Left ventricle myocardium inferior (tissue), 1 donor: ENCODE data around the gene OPN1LW. TPM values are rescaled to one million over a fixed set of nuclear protein-coding genes. Genes with fewer than 3 reads are reported as not detected.

ENCODE experiments used
- DNase-seq: peaks from one replicate; pipeline ENCODE4 v3.0.0-alpha.2; 2020
- H3K27ac ChIP-seq: fragments of 200-600 bp; replicated peaks from 2 replicates; pipeline ENCODE4 v1.8.0; 2021
- H3K27me3 ChIP-seq: fragments of 200-600 bp; 2 replicates; pipeline ENCODE4 v1.8.0; 2021; ENCODE audit warnings: low read depth
- H3K36me3 ChIP-seq: fragments of 200-600 bp; 2 replicates; pipeline ENCODE4 v1.8.0; 2021
- H3K4me1 ChIP-seq: fragments of 200-600 bp; 2 replicates; pipeline ENCODE4 v1.8.0; 2021
- H3K4me3 ChIP-seq: fragments of 200-600 bp; 2 replicates; pipeline ENCODE4 v1.8.0; 2021; ENCODE audit warnings: mild to moderate bottlenecking, moderate library complexity
- H3K9me3 ChIP-seq: fragments of 200-600 bp; replicated peaks from 2 replicates; pipeline ENCODE4 v1.8.0; 2021
- intact Hi-C: fragments of 100-400 bp; cut with micrococcal nuclease; formaldehyde crosslinking; loops from one replicate; pipeline ENCODE4 v1.11.0; 2022
- total RNA-seq: library from RNA; stranded (reverse); fragmentation: NEBNext Ultra II Directional; extraction: Animal tissue kit (Norgen Biotek cat#: 25700); gene quantifications from one replicate; pipeline ENCODE4 v1.2.1, GENCODE V29; 2021
- TF ChIP-seq, protein P1 (sequence below): fragments of 200-600 bp; IDR thresholded peaks from 2 replicates; pipeline ENCODE4 v1.8.0; 2021; ENCODE audit warnings: antibody characterized with exemption, mild to moderate bottlenecking, borderline replicate concordance
- donor health status: DM: no; HTN: yes; CAD: no; lungs with severe emphysema.

Gene OPN1LW
- total RNA-seq, 1 donor from 2014 or later, result not detected

DNA sequence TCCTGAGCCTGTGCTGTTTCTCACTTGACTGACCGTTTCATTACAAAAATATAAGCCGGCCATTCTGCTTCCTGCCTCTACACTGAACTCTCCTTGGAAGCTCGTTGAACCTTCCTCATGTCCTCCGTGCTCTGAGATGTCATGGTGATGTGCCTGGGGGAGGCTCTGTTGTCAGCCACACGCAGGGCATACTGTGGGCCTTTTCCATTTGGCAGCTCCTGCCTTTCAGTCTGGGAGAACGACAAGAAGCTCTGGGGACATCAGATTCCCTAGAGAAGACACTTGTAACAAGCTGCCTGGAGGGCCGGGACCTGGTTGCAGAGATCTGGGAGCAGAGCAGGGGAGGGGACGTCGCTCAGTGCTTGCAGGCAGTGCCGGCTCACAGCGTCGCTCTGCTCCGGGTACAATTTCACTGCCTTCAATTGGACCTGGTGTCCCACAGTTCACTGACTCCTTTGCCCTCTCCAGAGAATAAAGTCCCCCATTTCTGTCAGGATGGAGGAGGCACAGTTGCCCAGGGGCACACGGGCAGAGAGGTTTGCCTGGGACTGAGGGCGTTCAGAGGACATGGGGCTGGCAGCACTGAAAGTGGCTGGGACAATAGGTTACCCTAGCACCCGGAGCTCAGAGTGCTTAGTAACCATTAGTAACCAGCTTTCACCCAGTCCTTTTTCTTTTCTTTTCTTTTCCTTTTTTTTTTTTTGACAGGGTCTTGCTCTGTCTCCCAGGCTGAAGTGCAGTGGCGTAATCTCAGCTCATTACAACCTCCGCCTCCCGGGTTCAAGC is 27.4 kb upstream of the OPN1LW start:
- no peaks in the 10 kb centered on the region for H3K4me1 ChIP-seq
- DNase-seq, result no peak
- TF ChIP-seq, protein P1, sequence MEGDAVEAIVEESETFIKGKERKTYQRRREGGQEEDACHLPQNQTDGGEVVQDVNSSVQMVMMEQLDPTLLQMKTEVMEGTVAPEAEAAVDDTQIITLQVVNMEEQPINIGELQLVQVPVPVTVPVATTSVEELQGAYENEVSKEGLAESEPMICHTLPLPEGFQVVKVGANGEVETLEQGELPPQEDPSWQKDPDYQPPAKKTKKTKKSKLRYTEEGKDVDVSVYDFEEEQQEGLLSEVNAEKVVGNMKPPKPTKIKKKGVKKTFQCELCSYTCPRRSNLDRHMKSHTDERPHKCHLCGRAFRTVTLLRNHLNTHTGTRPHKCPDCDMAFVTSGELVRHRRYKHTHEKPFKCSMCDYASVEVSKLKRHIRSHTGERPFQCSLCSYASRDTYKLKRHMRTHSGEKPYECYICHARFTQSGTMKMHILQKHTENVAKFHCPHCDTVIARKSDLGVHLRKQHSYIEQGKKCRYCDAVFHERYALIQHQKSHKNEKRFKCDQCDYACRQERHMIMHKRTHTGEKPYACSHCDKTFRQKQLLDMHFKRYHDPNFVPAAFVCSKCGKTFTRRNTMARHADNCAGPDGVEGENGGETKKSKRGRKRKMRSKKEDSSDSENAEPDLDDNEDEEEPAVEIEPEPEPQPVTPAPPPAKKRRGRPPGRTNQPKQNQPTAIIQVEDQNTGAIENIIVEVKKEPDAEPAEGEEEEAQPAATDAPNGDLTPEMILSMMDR, result no peak
- no peaks in the 10 kb centered on the region for H3K27me3 ChIP-seq
- H3K9me3 ChIP-seq, result no peaks in the 10 kb centered on the region
- H3K4me3 ChIP-seq, result no peak overlapping the region
- intact Hi-C loops, result no loop called here
- H3K36me3 ChIP-seq, result no peaks in the 10 kb centered on the region
- H3K27ac ChIP-seq, result no peak overlapping the region

DNA sequence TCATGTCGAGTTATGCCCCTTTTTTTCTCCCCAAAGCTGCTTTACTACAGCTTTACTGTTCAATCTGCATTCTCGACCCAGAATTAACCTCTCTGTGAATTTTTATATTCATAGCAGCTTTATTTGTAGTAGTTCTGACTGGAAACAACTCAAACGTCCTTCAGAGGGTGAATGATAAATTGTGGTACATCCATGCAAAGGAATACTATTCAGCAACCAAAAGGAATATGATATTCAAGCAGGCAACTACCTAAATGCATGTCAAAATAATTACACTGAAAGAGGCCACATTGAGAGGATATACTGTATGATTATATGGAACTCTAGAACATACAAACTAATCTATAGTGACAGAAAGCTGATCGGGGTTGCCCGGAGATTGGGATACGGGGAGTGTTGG is 26.5 kb upstream of the OPN1LW start:
- Histone ChIP-seq H3K4me1 (peaks cover 4% of the 10 kb centered on the region), H3K36me3 (no peaks in the 10 kb centered on the region), H3K9me3 (no peaks in the 10 kb centered on the region), H3K4me3 (no peak overlapping the region), H3K27ac (no peak overlapping the region), H3K27me3 (no peaks in the 10 kb centered on the region)
- TF ChIP-seq, protein P1, result no peak
- intact Hi-C loops, result no loop called here
- no peak for DNase-seq

DNA sequence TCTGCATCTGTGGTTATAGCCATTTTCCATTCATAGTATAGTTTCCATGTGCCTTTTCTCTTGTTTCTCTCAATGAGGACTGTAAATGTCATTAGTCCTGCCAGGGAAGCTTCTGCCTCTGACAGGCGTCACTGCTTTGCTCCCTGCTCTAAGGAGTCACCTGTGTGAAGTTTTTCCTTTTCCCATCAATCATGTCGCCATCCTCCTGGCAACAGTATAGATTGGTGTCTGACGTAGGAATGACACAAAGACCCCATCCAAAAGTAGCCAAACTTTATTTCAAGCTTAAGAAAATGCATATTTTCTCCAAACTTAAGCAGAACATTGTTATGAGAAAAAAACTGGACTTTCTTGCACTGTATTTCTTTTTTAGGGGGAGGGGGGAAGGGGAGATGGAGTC is 23.5 kb upstream of the OPN1LW start:
- H3K27me3 ChIP-seq, result no peaks in the 10 kb centered on the region

DNA sequence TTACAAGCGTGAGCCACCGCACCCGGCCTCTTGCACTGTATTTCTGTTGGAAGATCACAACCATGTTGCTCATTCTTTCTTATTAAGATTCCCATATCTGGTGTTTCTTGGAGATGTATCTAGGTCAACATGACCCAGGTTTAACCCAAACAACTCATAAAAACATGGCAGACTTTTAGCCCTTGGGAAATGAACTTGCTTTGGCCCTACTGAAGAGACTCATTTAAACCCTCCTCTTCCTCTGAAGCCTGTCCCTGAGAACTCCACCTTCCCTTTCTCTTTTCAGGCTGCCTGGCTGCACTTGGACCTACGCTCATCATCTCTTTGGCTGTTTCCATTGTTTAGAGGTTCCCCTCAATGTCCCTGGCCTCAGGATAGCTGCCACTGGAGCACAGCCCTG is 22.8 kb upstream of the OPN1LW start:
- intact Hi-C loops, result no loop called here
- H3K27ac ChIP-seq, result peak overlapping the region; percentile 50
- peaks cover 16% of the 10 kb centered on the region for H3K4me1 ChIP-seq
- no peaks in the 10 kb centered on the region for H3K36me3 ChIP-seq
- no peak overlapping the region for H3K4me3 ChIP-seq
- H3K9me3 ChIP-seq, result no peaks in the 10 kb centered on the region
- no peak for DNase-seq
- TF ChIP-seq, protein P1, result no peak
- H3K27me3 ChIP-seq, result no peaks in the 10 kb centered on the region

More for the DNA sequence above, 23.5 kb upstream of the OPN1LW start:
- DNase-seq, result no peak
- H3K9me3 ChIP-seq, result no peaks in the 10 kb centered on the region
- no peak overlapping the region for H3K27ac ChIP-seq
- intact Hi-C loops, result no loop called here
- H3K4me1 ChIP-seq, result peaks cover 16% of the 10 kb centered on the region
- no peak overlapping the region for H3K4me3 ChIP-seq
- TF ChIP-seq, protein P1, result no peak
- no peaks in the 10 kb centered on the region for H3K36me3 ChIP-seq

DNA sequence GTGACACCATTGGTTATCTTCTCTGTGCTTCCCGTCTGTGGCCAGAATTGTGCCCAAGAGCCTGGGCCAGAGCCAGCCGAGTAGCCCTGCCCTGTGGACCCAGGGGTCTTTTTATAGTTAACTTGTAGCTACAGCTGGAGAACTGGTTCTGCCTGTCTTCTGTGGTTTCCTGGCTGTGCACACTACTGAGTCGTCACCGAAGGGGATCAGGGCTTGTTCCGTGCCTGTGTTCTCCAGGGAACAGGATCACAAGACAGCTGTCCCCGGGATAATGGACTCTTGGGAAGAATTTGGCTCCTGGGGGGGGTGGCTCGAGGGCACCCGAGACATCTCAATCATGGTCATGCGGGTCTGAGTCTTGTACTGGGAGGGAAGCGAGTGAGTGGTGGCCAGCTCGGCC is 22.1 kb upstream of the OPN1LW start:
- Histone ChIP-seq H3K36me3 (no peaks in the 10 kb centered on the region), H3K27ac (peak overlapping the region; percentile 50)
- no peak for DNase-seq

More for the DNA sequence above, 22.1 kb upstream of the OPN1LW start:
- intact Hi-C loops, result no loop called here
- no peak overlapping the region for H3K4me3 ChIP-seq
- H3K4me1 ChIP-seq, result peaks cover 16% of the 10 kb centered on the region
- no peaks in the 10 kb centered on the region for H3K9me3 ChIP-seq
- TF ChIP-seq, protein P1, result no peak
- no peaks in the 10 kb centered on the region for H3K27me3 ChIP-seq
